ENCODE data around the gene CFB. TPM values are rescaled to one million over a fixed set of nuclear protein-coding genes. Genes with fewer than 3 reads are reported as not detected.

The CFB gene
- total and polyA plus RNA-seq, 9 of the 15 experiments (the other 6 are each of a cell fraction or from before 2014, with no cell fraction given): 0.08 to 0.91 (median 0.22) TPM; not detected in 4

GRCh38 chr6:31901953-31902643 is 43.8 kb upstream of the CFB start, which contains the start of gene ZBTB12 (continued):
- TF ChIP-seq, protein P1, sequence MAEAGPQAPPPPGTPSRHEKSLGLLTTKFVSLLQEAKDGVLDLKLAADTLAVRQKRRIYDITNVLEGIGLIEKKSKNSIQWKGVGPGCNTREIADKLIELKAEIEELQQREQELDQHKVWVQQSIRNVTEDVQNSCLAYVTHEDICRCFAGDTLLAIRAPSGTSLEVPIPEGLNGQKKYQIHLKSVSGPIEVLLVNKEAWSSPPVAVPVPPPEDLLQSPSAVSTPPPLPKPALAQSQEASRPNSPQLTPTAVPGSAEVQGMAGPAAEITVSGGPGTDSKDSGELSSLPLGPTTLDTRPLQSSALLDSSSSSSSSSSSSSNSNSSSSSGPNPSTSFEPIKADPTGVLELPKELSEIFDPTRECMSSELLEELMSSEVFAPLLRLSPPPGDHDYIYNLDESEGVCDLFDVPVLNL (CRISPR knock-in tag; IDR thresholded peaks at IDR 0.05; ENCODE audit: low read depth): no peak
- TF ChIP-seq SRSF3 (IDR thresholded peaks at IDR 0.05; ENCODE audit: insufficient read depth, low read length) (no peak), YY1 (IDR thresholded peaks at IDR 0.05; ENCODE audit: borderline replicate concordance in 1 of 3, control insufficient read depth in 1 of 3, extremely low read depth in 1 of 3, insufficient read depth in 3 of 3, insufficient read length in 1 of 3, insufficient replicate concordance in 2 of 3, low read depth in 1 of 3, low read length in 2 of 3) (peak in 2 of 3 experiments; percentile 32 to 59), ZNF263 (CRISPR knock-in tag; IDR thresholded peaks at IDR 0.05; ENCODE audit: borderline replicate concordance) (no peak; the same call in 1 of the 2 replicates), KLF13 (tag; IDR thresholded peaks at IDR 0.05; ENCODE audit: borderline replicate concordance, low read depth) (peak; percentile 87), FOXP1 (CRISPR knock-in tag; IDR thresholded peaks at IDR 0.05) (peak; percentile 82; the same call in 1 of the 2 replicates), KDM1A (IDR thresholded peaks at IDR 0.05) (no peak), TEAD4 (IDR thresholded peaks at IDR 0.05; ENCODE audit: low read length) (peak; percentile 32; the same call in 1 of the 2 replicates), TEAD4 (CRISPR knock-in tag; IDR thresholded peaks at IDR 0.05; ENCODE audit: borderline replicate concordance) (no peak)
- TF ChIP-seq, protein P2, sequence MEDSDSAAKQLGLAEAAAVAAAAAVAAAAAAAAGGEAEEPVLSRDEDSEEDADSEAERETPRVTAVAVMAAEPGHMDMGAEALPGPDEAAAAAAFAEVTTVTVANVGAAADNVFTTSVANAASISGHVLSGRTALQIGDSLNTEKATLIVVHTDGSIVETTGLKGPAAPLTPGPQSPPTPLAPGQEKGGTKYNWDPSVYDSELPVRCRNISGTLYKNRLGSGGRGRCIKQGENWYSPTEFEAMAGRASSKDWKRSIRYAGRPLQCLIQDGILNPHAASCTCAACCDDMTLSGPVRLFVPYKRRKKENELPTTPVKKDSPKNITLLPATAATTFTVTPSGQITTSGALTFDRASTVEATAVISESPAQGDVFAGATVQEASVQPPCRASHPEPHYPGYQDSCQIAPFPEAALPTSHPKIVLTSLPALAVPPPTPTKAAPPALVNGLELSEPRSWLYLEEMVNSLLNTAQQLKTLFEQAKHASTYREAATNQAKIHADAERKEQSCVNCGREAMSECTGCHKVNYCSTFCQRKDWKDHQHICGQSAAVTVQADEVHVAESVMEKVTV (CRISPR knock-in tag; IDR thresholded peaks at IDR 0.05): no peak
- TF ChIP-seq, protein P3, sequence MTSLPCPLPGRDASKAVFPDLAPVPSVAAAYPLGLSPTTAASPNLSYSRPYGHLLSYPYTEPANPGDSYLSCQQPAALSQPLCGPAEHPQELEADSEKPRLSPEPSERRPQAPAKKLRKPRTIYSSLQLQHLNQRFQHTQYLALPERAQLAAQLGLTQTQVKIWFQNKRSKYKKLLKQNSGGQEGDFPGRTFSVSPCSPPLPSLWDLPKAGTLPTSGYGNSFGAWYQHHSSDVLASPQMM (CRISPR knock-in tag; IDR thresholded peaks at IDR 0.05): no peak
- TF ChIP-seq, protein P4, sequence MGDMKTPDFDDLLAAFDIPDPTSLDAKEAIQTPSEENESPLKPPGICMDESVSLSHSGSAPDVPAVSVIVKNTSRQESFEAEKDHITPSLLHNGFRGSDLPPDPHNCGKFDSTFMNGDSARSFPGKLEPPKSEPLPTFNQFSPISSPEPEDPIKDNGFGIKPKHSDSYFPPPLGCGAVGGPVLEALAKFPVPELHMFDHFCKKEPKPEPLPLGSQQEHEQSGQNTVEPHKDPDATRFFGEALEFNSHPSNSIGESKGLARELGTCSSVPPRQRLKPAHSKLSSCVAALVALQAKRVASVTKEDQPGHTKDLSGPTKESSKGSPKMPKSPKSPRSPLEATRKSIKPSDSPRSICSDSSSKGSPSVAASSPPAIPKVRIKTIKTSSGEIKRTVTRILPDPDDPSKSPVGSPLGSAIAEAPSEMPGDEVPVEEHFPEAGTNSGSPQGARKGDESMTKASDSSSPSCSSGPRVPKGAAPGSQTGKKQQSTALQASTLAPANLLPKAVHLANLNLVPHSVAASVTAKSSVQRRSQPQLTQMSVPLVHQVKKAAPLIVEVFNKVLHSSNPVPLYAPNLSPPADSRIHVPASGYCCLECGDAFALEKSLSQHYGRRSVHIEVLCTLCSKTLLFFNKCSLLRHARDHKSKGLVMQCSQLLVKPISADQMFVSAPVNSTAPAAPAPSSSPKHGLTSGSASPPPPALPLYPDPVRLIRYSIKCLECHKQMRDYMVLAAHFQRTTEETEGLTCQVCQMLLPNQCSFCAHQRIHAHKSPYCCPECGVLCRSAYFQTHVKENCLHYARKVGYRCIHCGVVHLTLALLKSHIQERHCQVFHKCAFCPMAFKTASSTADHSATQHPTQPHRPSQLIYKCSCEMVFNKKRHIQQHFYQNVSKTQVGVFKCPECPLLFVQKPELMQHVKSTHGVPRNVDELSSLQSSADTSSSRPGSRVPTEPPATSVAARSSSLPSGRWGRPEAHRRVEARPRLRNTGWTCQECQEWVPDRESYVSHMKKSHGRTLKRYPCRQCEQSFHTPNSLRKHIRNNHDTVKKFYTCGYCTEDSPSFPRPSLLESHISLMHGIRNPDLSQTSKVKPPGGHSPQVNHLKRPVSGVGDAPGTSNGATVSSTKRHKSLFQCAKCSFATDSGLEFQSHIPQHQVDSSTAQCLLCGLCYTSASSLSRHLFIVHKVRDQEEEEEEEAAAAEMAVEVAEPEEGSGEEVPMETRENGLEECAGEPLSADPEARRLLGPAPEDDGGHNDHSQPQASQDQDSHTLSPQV (IDR thresholded peaks at IDR 0.05): peak; percentile 72
- TF ChIP-seq, protein P5, sequence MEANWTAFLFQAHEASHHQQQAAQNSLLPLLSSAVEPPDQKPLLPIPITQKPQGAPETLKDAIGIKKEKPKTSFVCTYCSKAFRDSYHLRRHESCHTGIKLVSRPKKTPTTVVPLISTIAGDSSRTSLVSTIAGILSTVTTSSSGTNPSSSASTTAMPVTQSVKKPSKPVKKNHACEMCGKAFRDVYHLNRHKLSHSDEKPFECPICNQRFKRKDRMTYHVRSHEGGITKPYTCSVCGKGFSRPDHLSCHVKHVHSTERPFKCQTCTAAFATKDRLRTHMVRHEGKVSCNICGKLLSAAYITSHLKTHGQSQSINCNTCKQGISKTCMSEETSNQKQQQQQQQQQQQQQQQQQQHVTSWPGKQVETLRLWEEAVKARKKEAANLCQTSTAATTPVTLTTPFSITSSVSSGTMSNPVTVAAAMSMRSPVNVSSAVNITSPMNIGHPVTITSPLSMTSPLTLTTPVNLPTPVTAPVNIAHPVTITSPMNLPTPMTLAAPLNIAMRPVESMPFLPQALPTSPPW (CRISPR knock-in tag; IDR thresholded peaks at IDR 0.05): peak; percentile 99
- TF ChIP-seq, protein P6, sequence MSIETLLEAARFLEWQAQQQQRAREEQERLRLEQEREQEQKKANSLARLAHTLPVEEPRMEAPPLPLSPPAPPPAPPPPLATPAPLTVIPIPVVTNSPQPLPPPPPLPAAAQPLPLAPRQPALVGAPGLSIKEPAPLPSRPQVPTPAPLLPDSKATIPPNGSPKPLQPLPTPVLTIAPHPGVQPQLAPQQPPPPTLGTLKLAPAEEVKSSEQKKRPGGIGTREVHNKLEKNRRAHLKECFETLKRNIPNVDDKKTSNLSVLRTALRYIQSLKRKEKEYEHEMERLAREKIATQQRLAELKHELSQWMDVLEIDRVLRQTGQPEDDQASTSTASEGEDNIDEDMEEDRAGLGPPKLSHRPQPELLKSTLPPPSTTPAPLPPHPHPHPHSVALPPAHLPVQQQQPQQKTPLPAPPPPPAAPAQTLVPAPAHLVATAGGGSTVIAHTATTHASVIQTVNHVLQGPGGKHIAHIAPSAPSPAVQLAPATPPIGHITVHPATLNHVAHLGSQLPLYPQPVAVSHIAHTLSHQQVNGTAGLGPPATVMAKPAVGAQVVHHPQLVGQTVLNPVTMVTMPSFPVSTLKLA (conservative IDR thresholded peaks at IDR 0.05): peak in 1 of 2 experiments; percentile 27; a peak in 2 of 4 replicates
